H9 (cell line): ENCODE measurements around the gene KEAP1. TPM values are rescaled to one million over a fixed set of nuclear protein-coding genes. Genes with fewer than 3 reads are reported as not detected.

ENCODE experiments used
- DNase-seq: peaks from one replicate; pipeline ENCODE4 v3.0.0-alpha.2; 2017
- H2AFZ ChIP-seq: one replicate; pipeline ENCODE4 v1.6.1; 2013; ENCODE audit warnings: mild to moderate bottlenecking, low read length, control low read depth, moderate library complexity
- H2AK5ac ChIP-seq: 2 replicates; pipeline ENCODE4 v1.6.1; 2013; ENCODE audit warnings: low read length, control low read depth, mixed read lengths; ENCODE audit not compliant: insufficient read length
- H2BK120ac ChIP-seq: one replicate; pipeline ENCODE4 v1.6.1; 2013; ENCODE audit warnings: low read depth, mild to moderate bottlenecking, low read length, control low read depth, inconsistent platforms; ENCODE audit not compliant: poor library complexity, severe bottlenecking
- H2BK12ac ChIP-seq: 2 replicates; pipeline ENCODE4 v1.6.1; 2013; ENCODE audit warnings: low read length, control low read depth, mixed read lengths, low read depth; ENCODE audit not compliant: insufficient read length
- H2BK15ac ChIP-seq: 2 replicates; pipeline ENCODE4 v1.6.1; 2013; ENCODE audit warnings: low read depth, low read length, control low read depth
- H2BK20ac ChIP-seq: one replicate; pipeline ENCODE4 v1.6.1; 2013; ENCODE audit warnings: low read depth, mild to moderate bottlenecking, low read length, control low read depth, inconsistent platforms; ENCODE audit not compliant: poor library complexity, severe bottlenecking
- H2BK5ac ChIP-seq: 2 replicates; pipeline ENCODE4 v1.6.1; 2013; ENCODE audit warnings: low read length, control low read depth, mixed read lengths; ENCODE audit not compliant: insufficient read length
- H3K14ac ChIP-seq: 2 replicates; pipeline ENCODE4 v1.6.1; 2013; ENCODE audit warnings: low read length, control low read depth; ENCODE audit not compliant: insufficient read depth
- H3K18ac ChIP-seq: 2 replicates; pipeline ENCODE4 v1.6.1; 2013; ENCODE audit warnings: low read depth, mild to moderate bottlenecking, mixed read lengths, low read length, control low read depth; ENCODE audit not compliant: insufficient read length
- H3K23ac ChIP-seq: 2 replicates; pipeline ENCODE4 v1.6.1; 2013; ENCODE audit warnings: low read length, control low read depth, mixed read lengths, low read depth; ENCODE audit not compliant: insufficient read length
- H3K23me2 ChIP-seq: 2 replicates; pipeline ENCODE4 v1.6.1; 2013; ENCODE audit warnings: low read depth, mild to moderate bottlenecking, mixed read lengths, low read length, control low read depth; ENCODE audit not compliant: insufficient read length, poor library complexity, severe bottlenecking
- H3K27ac ChIP-seq: 2 replicates; pipeline ENCODE4 v1.5.1; 2013; ENCODE audit warnings: low read length, control low read depth, mixed read lengths, low read depth; ENCODE audit not compliant: insufficient read length
- H3K27me3 ChIP-seq: 2 replicates; pipeline ENCODE4 v1.6.1; 2013; ENCODE audit warnings: low read length, control low read depth, inconsistent platforms; ENCODE audit not compliant: insufficient read depth
- H3K4ac ChIP-seq: 2 replicates; pipeline ENCODE4 v1.6.1; 2013; ENCODE audit warnings: low read depth, mild to moderate bottlenecking, control low read depth, inconsistent platforms, low read length, moderate library complexity
- H3K4me1 ChIP-seq: 2 replicates; pipeline ENCODE4 v1.6.1; 2013; ENCODE audit warnings: low read length, control low read depth, inconsistent platforms; ENCODE audit not compliant: insufficient read depth
- H3K4me2 ChIP-seq: 2 replicates; pipeline ENCODE4 v1.6.1; 2013; ENCODE audit warnings: low read length, control low read depth, mixed read lengths; ENCODE audit not compliant: insufficient read length, insufficient read depth
- H3K56ac ChIP-seq: 2 replicates; pipeline ENCODE4 v1.6.1; 2013; ENCODE audit warnings: low read depth, mild to moderate bottlenecking, mixed read lengths, low read length, control low read depth; ENCODE audit not compliant: insufficient read length
- H3K79me1 ChIP-seq: 2 replicates; pipeline ENCODE4 v1.6.1; 2013; ENCODE audit warnings: low read depth, mild to moderate bottlenecking, moderate library complexity, low read length, control low read depth, inconsistent platforms; ENCODE audit not compliant: insufficient read depth, poor library complexity, severe bottlenecking
- H3K79me2 ChIP-seq: 2 replicates; pipeline ENCODE4 v1.6.1; 2013; ENCODE audit warnings: low read length, control low read depth, inconsistent platforms; ENCODE audit not compliant: insufficient read depth
- H3K9ac ChIP-seq: 2 replicates; pipeline ENCODE4 v1.6.1; 2013; ENCODE audit warnings: low read length, control low read depth, mixed read lengths; ENCODE audit not compliant: insufficient read length; ENCODE audit errors: extremely low read depth
- H3K9me3 ChIP-seq: one replicate; pipeline ENCODE4 v1.6.1; 2013; ENCODE audit warnings: low read depth, low read length, inconsistent platforms; ENCODE audit not compliant: control insufficient read depth
- H3T11ph ChIP-seq: one replicate; pipeline ENCODE4 v1.6.1; 2013; ENCODE audit warnings: mild to moderate bottlenecking, low read length, control low read depth, inconsistent platforms
- H4K20me1 ChIP-seq: one replicate; pipeline ENCODE4 v1.6.1; 2013; ENCODE audit not compliant: control insufficient read depth, insufficient read length, insufficient read depth
- H4K5ac ChIP-seq: 2 replicates; pipeline ENCODE4 v1.6.1; 2013; ENCODE audit warnings: low read depth, mild to moderate bottlenecking, mixed read lengths, low read length, control low read depth; ENCODE audit not compliant: insufficient read length
- H4K8ac ChIP-seq: replicated peaks from 2 replicates; pipeline ENCODE4 v1.6.1; 2013; ENCODE audit warnings: low read length, control low read depth, mixed read lengths, low read depth; ENCODE audit not compliant: insufficient read length
- H4K91ac ChIP-seq: 2 replicates; pipeline ENCODE4 v1.6.1; 2013; ENCODE audit warnings: low read depth, mild to moderate bottlenecking, moderate library complexity, mixed read lengths, low read length, control low read depth; ENCODE audit not compliant: insufficient read length
- H3K27ac Mint-ChIP-seq, 3 experiments: 2 replicates in 2 of 3; 3 replicates in 1 of 3; pipeline ENCODE4 v1.8.0; 2020 to 2021; ENCODE audit warnings: mixed read lengths in 3 of 3, mild to moderate bottlenecking in 1 of 3, moderate library complexity in 1 of 3
- H3K27me3 Mint-ChIP-seq: 2 replicates; pipeline ENCODE4 v1.8.0; 2021; ENCODE audit warnings: low read depth, mild to moderate bottlenecking, moderate library complexity, mixed read lengths
- H3K36me3 Mint-ChIP-seq, 3 experiments: 2 replicates in 2 of 3; 3 replicates in 1 of 3; pipeline ENCODE4 v1.8.0; 2020 to 2021; ENCODE audit warnings: low read depth in 3 of 3, mixed read lengths in 3 of 3; ENCODE audit not compliant: insufficient read depth in 1 of 3
- H3K4me1 Mint-ChIP-seq, 2 experiments: 2 replicates each; pipeline ENCODE4 v1.8.0; 2020; ENCODE audit warnings: mixed read lengths in 2 of 2
- H3K4me3 Mint-ChIP-seq, 2 experiments: 2 replicates in 1 of 2; 3 replicates in 1 of 2; pipeline ENCODE4 v1.8.0; 2020 to 2021; ENCODE audit warnings: mild to moderate bottlenecking in 2 of 2, mixed read lengths in 2 of 2, moderate library complexity in 1 of 2
- H3K9me3 Mint-ChIP-seq, 2 experiments: 2 replicates in 1 of 2; 3 replicates in 1 of 2; pipeline ENCODE4 v1.8.0; 2020; ENCODE audit warnings: mild to moderate bottlenecking in 2 of 2, mixed read lengths in 2 of 2, moderate library complexity in 1 of 2
- CTCF ChIP-seq: fragments of 200-600 bp; sonication (generic); conservative IDR thresholded peaks from 3 replicates; pipeline ENCODE4 v1.8.0; 2021; ENCODE audit warnings: antibody characterized with exemption, mild to moderate bottlenecking
- WGBS: extraction: QIAGEN DNeasy Blood & Tissue Kit; methylation state at CpG from one replicate; pipeline ENCODE4 v1.1.7; 2013; ENCODE audit warnings: missing lambda C conversion rate, low lambda C conversion rate, mixed read lengths; ENCODE audit not compliant: insufficient read length; ENCODE audit errors: extremely low coverage; 5-methylcytosine and 5-hydroxymethylcytosine counted together
- total RNA-seq: library from RNA; stranded (reverse); gene quantifications from 2 replicates; pipeline ENCODE4 v1.2.1, GENCODE V29; 2021

KEAP1 gene
- total RNA-seq, 1 experiment from 2014 or later, result 88.7 TPM

DNA sequence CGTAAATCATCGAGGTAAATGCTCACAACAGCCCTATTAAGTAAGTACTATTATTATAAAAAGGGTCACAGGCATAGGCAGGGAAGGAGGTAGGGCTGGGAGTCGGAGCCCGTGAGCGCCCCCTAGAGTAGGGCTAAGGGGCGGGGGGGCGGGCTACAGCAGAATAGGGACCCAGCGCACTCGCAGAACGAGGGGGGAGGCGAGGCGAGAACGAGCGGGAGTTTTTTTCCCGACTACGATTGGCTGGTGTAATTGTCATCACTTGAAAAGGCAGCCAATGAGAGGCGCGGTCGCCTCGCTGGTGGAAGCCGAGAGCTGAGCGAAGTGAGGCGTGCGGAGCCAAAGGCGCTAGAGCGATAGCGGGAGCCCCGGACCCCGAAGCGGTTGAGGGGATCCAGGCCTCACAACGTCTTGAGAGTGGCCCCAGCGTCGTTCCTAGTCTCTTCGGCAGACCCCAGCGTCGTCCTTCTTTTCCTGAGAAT lies 24.2 kb downstream of the KEAP1 start:
- Histone ChIP-seq H2BK12ac (no peak overlapping the region), H3K9me3 (no peaks in the 10 kb centered on the region), H2BK5ac (no peak overlapping the region), H3K79me1 (no peaks in the 10 kb centered on the region), H4K91ac (no peak overlapping the region), H4K8ac (no peak overlapping the region), H4K5ac (no peak overlapping the region), H3K4me1 (no peaks in the 10 kb centered on the region), H3K79me2 (no peaks in the 10 kb centered on the region), H3K4me2 (peak overlapping the region; percentile 23), H3K23ac (no peak overlapping the region), H3K14ac (no peak overlapping the region), H2BK15ac (no peak overlapping the region), H3K4ac (no peak overlapping the region), H3K27ac (no peak overlapping the region), H2BK20ac (no peak overlapping the region), H3T11ph (no peak overlapping the region), H2BK120ac (no peak overlapping the region), H2AK5ac (no peak overlapping the region), H2AFZ (no peak overlapping the region), H3K18ac (no peak overlapping the region), H3K23me2 (no peaks in the 10 kb centered on the region), H4K20me1 (no peaks in the 10 kb centered on the region), H3K9ac (no peak overlapping the region), H3K27me3 (peaks cover 3% of the 10 kb centered on the region; the same call in 1 of the 2 replicates), H3K56ac (no peak overlapping the region)
- peak; percentile 93 for TF ChIP-seq CTCF
- Mint-ChIP-seq H3K27ac (no peak overlapping the region), H3K9me3 (peaks cover 0 to 2% of the 10 kb centered on the region in 2 experiments; a peak in 1 of 5 replicates), H3K36me3 (no peaks in the 10 kb centered on the region; a peak in 1 of 7 replicates), H3K27me3 (peaks cover 21% of the 10 kb centered on the region), H3K4me3 (peak overlapping the region; percentile 16 to 19), H3K4me1 (peaks cover 2 to 8% of the 10 kb centered on the region in 2 experiments; a peak in 3 of 4 replicates)
- WGBS, result no CpG with 5 or more reads among the region's 36 CpGs
- DNase-seq, result peak; percentile 97
